ENCODE data around the gene EXOG.

EXOG gene

GRCh38 chr3:38511546-38511945 is 15.4 kb downstream of the EXOG start:
- DNase-seq: no peak

- no peak for DNase-seq
Measured at GRCh38 chr3:38515367-38515766, 19.2 kb downstream of the EXOG start.

GRCh38 chr3:38516669-38517068 is 20.5 kb downstream of the EXOG start:
- no peak for DNase-seq

- no peak for DNase-seq
Measured at GRCh38 chr3:38519000-38519399, 22.9 kb downstream of the EXOG start.

- DNase-seq: no peak
Measured at GRCh38 chr3:38519651-38520050, 23.5 kb downstream of the EXOG start.

GRCh38 chr3:38521391-38521987 is 25.3 kb downstream of the EXOG start:
- DNase-seq: peak; percentile 59

- no peak for DNase-seq
Measured at GRCh38 chr3:38522002-38522401, 25.9 kb downstream of the EXOG start.

- no peak for DNase-seq
Measured at GRCh38 chr3:38524141-38524739, 28.1 kb downstream of the EXOG start.

GRCh38 chr3:38526792-38527191 is 30.7 kb downstream of the EXOG start:
- DNase-seq: no peak

- DNase-seq: no peak
Measured at GRCh38 chr3:38528457-38528856, 32.3 kb downstream of the EXOG start.

- DNase-seq: no peak
Measured at GRCh38 chr3:38532529-38532928, 36.4 kb downstream of the EXOG start.

- no peak for DNase-seq
Measured at GRCh38 chr3:38533285-38533976, 37.3 kb downstream of the EXOG start.

- DNase-seq: no peak
Measured at GRCh38 chr3:38534180-38534579, 38.0 kb downstream of the EXOG start.

- DNase-seq: no peak
Measured at GRCh38 chr3:38534604-38535003, 38.5 kb downstream of the EXOG start.

- no peak for DNase-seq
Measured at GRCh38 chr3:38536671-38537070, 40.5 kb downstream of the EXOG start.

GRCh38 chr3:38538773-38539353 is 42.7 kb downstream of the EXOG start:
- no peak for DNase-seq

- DNase-seq: no peak
Measured at GRCh38 chr3:38541806-38542205, 45.7 kb downstream of the EXOG start.

- no peak for DNase-seq
Measured at GRCh38 chr3:38542401-38543298, 46.5 kb downstream of the EXOG start.

GRCh38 chr3:38543586-38543985 is 47.4 kb downstream of the EXOG start:
- DNase-seq: no peak

GRCh38 chr3:38544926-38545325 is 48.8 kb downstream of the EXOG start:
- no peak for DNase-seq

- DNase-seq: no peak
Measured at GRCh38 chr3:38545550-38545949, 49.4 kb downstream of the EXOG start.

- DNase-seq: no peak
Measured at GRCh38 chr3:38545983-38546382, 49.8 kb downstream of the EXOG start.

Data from activated CD8-positive, alpha-beta memory T cell treated with anti-CD3 and anti-CD28 coated beads, Interleukin-2, amount 50 U/mL, for 4 hours (primary cell).